HG02852 (cell line): ENCODE measurements around the gene IPO5.

Experiments used
- ATAC-seq: cut with Tn5 transposase; IDR thresholded peaks from one replicate; pipeline ENCODE4 v1.9.1; 2021; ENCODE audit warnings: mild to moderate bottlenecking, moderate library complexity; ENCODE audit not compliant: unreplicated experiment

IPO5 gene

DNA sequence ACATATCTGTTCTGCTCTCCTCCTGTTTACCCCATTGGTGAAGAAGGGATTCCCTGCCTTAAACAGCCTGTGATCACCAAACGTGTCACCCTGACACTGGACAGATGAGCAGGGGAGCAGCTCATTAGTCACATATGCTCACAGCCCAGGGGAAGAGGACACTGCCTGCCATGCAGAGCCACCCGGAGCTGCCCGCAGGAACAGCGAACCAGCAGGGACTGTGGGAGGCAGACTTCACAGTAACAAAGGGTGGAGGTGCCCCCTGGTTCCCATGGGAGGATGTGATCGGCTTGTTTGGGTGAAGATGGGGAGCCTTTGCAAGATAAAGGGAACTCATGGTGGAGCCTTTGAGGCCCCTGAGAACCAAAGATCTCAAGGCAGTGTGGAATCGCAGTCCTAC is 100.8 kb downstream of the IPO5 start:
- no peak for ATAC-seq

DNA sequence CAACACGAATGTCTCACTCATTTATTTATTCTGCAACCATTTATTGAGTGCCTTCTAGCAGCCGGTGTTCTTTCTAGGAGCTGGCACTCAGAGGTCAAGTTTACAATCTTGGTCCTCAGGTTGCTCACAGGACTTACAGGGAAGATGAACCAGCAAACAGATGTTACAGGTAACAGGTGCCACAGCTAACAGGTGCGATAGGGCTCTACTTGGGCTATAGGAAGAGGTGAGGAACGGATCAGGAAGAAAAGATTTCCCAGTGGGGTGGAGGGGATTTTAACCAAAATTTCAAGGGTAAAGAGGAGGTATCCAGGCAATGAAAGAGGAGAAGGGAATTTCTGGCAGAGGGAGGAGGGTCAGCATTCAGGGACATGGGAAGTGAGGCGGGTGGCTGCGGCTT is 102.1 kb downstream of the IPO5 start:
- ATAC-seq, result no peak

DNA sequence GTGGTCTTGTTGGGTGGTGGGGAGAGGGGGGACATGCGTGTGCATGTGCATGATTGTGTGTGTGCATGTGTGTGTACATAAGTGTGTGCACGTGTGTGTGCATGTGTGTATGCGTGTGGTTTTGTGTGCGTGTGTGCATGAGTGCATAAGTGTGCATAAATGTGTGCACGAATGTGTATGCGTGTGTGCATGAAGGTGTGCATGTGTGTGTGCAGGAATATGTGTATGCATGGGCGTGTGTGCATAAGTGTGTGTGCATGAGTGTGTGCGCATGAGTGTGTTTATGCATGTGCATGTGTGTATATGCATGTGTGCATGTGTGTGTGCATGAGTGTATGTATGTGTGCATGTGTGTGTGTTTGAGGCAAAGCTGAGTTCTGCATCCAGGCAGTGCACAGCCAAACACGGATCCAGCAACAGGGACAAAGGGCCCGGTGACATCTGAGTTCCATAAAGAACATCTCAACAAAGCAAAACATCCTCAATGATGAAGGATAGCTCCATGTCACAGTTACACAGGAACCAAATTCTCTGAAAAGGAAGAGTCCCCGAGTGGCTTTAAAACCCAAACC is 103.5 kb downstream of the IPO5 start:
- no peak for ATAC-seq

DNA sequence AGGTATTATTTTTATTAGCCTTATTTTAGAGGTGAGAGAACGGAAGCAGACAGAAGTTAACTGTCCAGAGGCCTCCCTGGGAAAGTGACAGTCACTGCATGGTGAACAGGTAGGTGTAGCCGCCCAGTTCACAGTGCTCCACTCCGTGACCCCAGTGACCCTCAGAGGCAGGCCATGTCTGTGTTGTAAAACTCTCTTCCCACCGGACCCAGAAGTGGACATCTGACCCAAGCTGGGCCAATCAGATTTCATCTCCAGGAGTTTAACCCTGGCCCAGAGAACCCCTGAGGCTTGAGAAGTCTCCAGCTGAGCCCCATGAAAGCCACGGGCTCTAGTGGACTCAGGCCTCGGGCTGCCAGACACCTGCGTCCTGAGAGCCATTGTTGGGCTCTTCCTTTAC is 105.8 kb downstream of the IPO5 start:
- ATAC-seq, result no peak

DNA sequence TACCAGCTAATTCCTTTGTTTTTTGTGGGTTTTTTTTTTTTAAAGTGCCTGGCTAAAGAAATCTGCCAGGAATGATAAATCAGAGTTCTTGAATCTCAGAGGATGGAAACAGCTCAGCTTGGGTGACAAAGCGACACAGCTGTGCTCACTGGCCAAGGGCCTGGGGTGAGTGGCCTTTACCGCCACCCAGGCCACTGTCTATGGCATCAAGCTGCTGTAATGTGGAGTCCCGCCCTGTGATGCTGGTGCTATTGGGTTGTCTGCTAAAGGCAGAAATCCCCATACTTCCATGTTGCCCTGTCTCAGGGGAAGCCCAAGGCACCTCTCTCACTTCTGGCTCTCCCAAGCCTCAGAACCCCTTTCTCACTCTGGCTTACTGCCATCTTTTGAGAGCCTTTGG is 106.8 kb downstream of the IPO5 start:
- no peak for ATAC-seq

DNA sequence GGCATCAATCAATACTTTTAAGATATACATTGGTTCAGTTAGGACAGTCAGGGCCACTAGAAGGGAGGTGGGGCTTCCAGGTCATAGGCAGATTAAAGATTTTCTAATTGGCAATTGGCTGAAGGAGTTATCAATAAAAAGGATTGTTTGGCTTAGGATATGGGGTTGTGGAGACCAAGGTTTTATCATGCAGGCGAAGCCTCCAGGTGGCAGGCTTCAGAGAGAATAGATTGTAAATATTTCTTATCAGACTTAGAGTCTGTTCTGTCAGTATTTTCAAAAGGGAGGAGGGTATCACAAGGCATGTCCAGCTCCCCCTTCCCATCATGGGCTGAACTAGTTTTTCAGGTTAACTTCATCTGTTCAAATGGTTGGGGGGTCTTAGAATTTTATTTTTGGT is 112.0 kb downstream of the IPO5 start:
- ATAC-seq, result no peak

DNA sequence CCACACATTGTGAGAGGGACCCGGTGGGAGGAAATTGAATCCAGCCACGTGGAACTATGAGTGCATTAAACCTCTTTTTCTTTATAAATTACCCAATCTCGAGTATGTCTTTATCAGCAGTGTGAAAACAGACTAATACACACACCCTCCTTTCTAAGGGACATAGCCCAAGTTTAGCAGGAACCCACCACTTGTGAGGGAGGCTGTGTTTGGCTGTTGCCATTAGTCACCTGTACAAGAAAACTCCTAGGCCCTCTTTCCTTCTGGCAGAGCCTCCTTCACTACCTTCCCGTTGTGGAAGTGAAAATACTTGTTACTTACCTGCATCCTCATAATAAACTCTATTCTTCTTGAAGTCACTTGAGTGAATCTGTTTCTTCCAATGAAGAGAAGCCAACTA is 113.2 kb downstream of the IPO5 start:
- no peak for ATAC-seq

DNA sequence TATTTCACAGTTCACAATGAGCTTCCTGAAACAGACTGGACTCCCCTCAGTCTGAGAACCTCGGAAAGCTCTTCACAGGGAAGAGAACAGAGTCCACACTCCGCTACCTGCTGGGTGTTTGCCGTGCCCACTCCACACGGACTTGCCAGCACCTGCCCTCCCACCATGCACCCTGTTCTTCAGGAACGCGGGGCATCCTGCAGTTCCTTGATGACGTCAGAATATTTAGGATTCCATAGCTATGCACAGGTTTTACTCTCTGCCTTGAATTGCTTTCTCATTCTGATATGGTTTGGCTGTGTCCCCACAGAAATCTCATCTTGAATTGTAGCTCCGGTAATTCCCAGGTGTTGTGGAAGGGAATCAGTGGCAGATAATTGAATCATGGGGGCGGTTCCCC is 115.0 kb downstream of the IPO5 start:
- no peak for ATAC-seq

DNA sequence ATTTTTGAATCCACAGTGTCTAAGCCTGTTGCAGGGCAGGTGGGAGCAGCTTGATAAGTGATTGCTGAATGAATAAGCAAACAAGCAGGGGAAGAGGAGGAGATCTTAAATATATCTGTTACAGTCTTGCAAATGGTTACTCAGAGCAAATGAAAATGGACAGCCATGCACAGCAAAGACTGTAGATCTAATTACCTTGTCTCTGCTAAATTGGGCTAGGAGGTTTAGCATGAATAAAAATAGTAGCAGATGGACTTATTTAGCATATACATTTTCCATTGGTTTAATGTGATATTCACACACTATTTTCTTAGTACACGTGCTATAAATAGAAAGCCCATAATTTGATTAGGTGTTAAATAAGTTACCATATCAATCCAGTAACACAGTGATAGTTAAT is 116.5 kb downstream of the IPO5 start:
- no peak for ATAC-seq

DNA sequence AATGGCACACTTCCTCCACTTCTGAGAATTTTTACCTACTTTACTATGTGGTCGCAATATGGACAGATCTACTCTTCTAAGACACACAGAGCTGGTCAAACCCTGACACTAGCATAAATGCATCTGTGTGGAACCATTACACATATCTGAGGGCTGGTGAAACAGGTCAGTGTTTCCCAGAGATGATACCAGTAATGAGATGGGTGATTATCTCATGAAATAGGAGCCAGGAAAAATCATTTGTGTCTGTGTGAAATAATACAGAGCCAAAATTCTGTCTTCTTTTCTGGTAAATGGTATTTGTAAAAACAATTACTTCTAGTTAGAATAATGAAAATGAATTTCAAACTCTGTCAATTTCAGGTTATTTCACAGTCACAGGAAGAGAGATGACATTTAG is 117.8 kb downstream of the IPO5 start:
- no peak for ATAC-seq

DNA sequence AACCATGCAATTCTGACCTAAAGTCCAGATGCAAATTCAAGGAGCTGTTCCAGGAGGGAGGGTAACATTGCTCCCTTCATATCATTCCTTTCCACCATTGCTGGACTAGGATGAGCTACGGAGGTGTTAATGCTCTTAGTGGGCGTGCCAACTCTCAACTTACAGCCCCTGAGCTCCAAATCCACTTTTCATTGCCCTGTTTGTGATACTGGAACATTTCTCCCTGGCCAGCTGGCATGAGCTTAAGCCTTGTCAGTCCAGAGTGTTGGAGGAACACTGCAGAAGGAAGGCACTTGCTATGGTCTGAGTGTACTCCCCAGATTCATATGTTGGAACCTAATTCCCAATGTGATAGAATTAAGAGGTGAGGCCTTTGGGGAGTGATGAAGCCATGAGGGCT is 119.0 kb downstream of the IPO5 start:
- ATAC-seq, result no peak
